SKM-1 (cell line): ENCODE data around the gene RRAGC.

Experiments
- DNase-seq: peaks from one replicate; lab custom pipeline; 2025; ENCODE audit not compliant: unreplicated experiment; lab: John Stamatoyannopoulos, UW

RRAGC gene

GRCh38 chr1:38859561-38860453, at the start of gene RRAGC:
Gene RRAGC, minus strand, starts transcription at chr1:38859772. Its CDS starts 126 bp downstream, at chr1:38859646.
- peak; percentile 92 for DNase-seq

- no peak for DNase-seq
These were observed 49.2 kb upstream of the RRAGC start for GRCh38 chr1:38908821-38909220.

- DNase-seq: no peak
These were observed 46.4 kb upstream of the RRAGC start for GRCh38 chr1:38905985-38906384.

- no peak for DNase-seq
These were observed 40.0 kb upstream of the RRAGC start for GRCh38 chr1:38899560-38899959.

GRCh38 chr1:38898653-38899230, 39.2 kb upstream of the RRAGC start:
- DNase-seq: no peak

- DNase-seq: no peak
These were observed 36.6 kb upstream of the RRAGC start for GRCh38 chr1:38896169-38896568.

GRCh38 chr1:38892976-38893375, 33.4 kb upstream of the RRAGC start:
- no peak for DNase-seq

- DNase-seq: no peak
These were observed 32.2 kb upstream of the RRAGC start for GRCh38 chr1:38891753-38892152.

GRCh38 chr1:38889589-38889988, 30.0 kb upstream of the RRAGC start:
- DNase-seq: no peak

GRCh38 chr1:38888423-38889333, 29.1 kb upstream of the RRAGC start:
- DNase-seq: no peak

- no peak for DNase-seq
These were observed 25.5 kb upstream of the RRAGC start for GRCh38 chr1:38885092-38885491.

- no peak for DNase-seq
These were observed 21.9 kb upstream of the RRAGC start, which contains the start of gene GJA9 for GRCh38 chr1:38881487-38881886. Gene GJA9, minus strand, starts transcription at chr1:38881587. Its CDS starts 5,489 bp downstream, at chr1:38876098.

- DNase-seq: no peak
These were observed 16.2 kb upstream of the RRAGC start for GRCh38 chr1:38875811-38876210.

GRCh38 chr1:38873027-38873969, 13.7 kb upstream of the RRAGC start, which contains the start of gene MYCBP:
Gene MYCBP, minus strand, starts transcription at chr1:38873348. Its CDS starts 43 bp downstream, at chr1:38873305.
- DNase-seq: peak; percentile 91

GRCh38 chr1:38872401-38873026, 12.9 kb upstream of the RRAGC start:
- no peak for DNase-seq

GRCh38 chr1:38870996-38871395, 11.4 kb upstream of the RRAGC start:
- no peak for DNase-seq

GRCh38 chr1:38867208-38867607, 7.6 kb upstream of the RRAGC start:
- DNase-seq: no peak

- no peak for DNase-seq
These were observed 5.6 kb upstream of the RRAGC start for GRCh38 chr1:38865112-38865715.

- no peak for DNase-seq
These were observed 853 bp upstream of the RRAGC start for GRCh38 chr1:38860454-38860795.
